Ammon's horn (tissue), 1 donor: Measurements from ENCODE around the gene CEP135.
"Not testable (repeated sequence)": the region's sequence is repeated elsewhere in the genome, so short reads cannot be mapped to it uniquely, and the experiment has no call there.

ENCODE experiments used
- DNase-seq: peaks from one replicate; pipeline ENCODE4 v3.0.0-alpha.2; 2016; ENCODE audit warnings: low spot score

CEP135 gene, protein sequence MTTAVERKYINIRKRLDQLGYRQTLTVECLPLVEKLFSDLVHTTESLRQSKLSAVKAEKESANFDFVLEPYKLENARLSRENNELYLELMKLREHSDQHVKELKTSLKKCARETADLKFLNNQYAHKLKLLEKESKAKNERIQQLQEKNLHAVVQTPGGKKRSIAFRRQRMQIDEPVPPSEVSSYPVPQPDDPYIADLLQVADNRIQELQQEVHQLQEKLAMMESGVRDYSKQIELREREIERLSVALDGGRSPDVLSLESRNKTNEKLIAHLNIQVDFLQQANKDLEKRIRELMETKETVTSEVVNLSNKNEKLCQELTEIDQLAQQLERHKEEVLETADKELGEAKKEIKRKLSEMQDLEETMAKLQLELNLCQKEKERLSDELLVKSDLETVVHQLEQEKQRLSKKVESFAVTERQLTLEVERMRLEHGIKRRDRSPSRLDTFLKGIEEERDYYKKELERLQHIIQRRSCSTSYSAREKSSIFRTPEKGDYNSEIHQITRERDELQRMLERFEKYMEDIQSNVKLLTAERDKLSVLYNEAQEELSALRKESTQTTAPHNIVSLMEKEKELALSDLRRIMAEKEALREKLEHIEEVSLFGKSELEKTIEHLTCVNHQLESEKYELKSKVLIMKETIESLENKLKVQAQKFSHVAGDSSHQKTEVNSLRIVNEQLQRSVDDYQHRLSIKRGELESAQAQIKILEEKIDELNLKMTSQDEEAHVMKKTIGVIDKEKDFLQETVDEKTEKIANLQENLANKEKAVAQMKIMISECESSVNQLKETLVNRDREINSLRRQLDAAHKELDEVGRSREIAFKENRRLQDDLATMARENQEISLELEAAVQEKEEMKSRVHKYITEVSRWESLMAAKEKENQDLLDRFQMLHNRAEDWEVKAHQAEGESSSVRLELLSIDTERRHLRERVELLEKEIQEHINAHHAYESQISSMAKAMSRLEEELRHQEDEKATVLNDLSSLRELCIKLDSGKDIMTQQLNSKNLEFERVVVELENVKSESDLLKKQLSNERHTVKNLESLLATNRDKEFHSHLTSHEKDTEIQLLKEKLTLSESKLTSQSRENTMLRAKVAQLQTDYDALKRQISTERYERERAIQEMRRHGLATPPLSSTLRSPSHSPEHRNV

DNA sequence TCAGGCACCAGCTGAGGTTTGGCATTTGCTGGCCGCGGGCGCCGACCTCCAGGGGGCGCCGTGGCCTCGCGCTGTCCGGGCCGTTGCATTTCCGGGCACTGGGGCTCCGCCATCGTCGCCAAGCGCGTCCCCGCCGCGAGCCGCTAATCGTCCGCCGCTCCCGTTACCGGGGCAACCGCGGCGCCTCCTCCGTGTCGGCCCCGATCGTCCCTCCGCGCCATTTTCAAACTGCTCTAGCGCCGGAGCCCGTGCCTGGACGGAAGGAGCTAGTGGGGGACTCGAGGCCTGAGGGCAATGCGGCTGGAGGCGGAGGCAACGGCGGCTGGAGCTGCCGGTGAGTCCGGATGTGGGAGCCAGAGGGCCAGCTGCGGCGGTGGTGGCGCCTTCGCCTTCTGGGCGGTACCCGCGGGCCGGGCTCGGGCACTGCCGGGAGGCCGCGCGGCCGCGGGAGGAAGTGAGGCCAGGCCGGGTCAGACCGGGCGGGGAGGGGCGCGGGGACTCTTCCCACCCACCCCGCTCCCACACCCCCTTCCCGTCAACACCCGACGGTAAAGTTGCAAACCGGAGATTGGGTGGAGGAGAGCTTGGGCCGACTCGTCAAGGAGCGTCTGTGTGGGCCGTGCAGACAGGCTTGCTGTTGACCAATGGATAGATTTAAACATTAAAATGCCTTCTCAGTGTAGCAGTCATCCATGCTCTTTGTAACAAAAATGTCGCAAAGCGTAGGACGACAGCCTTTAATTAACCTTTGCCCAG, at the start of gene CEP135:
Gene CEP135 (plus strand): TSS at position 220 of the 756 bp plus-strand sequence. CDS start 3,186 bp downstream, outside the sequence.
- DNase-seq: peak; percentile 94

DNA sequence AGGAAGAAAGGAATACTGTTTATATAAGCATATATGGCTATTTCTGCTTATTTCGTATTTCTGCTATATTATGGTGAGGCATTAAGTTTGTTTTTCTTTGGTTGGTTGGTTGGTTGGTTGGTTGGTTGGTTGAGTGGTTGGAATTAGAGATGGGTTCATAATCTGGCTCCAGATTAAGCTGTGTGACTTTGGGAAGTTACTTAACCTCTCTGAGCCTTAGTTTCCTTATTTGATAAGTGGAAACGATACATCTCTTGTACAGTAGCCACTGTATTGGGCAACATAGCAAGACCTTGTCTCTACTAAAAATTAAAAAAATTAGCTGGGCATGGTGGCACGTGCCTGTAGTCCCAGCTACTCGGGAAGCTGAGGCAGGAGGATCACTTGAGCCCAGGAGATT, 46.1 kb upstream of the CEP135 start:
- DNase-seq: no peak

DNA sequence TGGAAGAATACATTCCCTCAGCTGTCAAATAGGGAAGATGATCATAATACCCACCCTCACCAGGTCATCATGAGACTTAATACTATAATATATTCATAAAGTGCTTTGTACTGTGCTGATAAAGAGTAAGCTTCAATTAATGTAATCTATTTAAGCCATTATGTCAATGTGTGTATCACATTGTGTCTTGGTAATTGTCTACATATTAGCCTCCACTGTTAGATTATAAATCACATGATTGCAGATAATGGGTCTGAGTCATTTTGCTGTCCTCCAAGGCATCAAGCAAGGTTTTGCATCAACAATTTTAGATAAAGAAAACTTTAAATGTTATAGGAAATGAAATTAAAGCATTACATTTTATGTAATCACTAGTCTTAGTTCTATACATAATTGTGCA, 45.2 kb upstream of the CEP135 start:
- DNase-seq: no peak

- DNase-seq: no peak
Observed at GRCh38 chr4:55904576-55904975, 44.2 kb upstream of the CEP135 start.

DNA sequence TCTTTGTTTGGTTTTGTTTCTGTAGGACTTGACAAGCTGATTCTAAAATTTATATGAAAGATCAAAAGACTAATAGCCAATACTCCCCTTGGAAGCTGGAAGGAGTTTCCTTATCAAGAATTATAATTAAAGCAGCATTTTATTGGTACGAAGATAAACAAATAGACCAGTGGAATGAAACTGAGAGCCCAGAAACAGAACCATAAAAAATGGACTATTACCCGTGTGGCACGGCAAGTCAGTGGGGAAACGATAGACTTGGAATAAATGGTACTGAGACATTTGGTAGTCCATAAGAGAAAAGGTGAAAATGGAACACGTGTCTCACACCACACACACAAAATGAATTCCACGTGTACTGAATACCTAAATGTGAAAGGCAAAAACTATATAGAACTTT, 42.4 kb upstream of the CEP135 start:
- DNase-seq: no peak

GRCh38 chr4:55906989-55907388, 41.8 kb upstream of the CEP135 start:
- DNase-seq: no peak

DNA sequence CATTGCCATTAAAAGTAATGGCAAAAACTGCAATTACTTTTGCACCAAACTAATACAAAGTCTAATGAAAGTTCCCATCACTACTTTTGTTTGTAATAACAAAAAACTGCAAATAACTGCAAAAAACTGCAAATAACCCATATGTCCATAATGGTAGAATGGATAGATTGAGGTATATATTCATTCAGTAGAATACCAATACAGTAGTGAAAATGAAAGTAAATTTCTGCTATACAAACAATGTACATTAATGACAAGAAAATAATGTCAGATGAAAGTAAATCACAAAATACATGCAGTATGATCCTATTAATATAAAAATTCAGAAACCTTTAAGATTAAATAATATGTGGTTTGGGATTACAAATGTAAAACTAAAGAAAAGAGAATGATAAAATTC, 41.3 kb upstream of the CEP135 start:
- DNase-seq: no peak

DNA sequence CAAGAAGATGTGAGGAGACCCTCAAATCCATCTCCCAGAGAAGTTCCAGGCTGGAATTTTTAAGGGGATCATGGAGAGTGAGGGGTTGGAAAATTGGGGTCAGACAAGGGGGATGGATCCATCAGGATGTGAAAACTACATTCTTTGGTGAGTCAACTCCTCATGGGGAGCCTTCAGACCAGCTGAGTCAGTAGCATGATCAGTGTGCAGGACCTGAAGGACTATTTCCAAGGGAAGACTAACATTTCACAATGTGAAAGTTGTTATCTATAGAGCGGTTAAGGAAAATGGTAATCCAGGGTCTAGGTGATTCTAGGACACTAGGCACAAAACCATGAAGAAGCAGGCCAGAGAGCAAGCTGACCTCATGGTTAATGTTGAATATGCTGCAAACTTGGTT, 38.6 kb upstream of the CEP135 start:
- no peak for DNase-seq

- no peak for DNase-seq
Observed at GRCh38 chr4:55912249-55912648, 36.5 kb upstream of the CEP135 start.

GRCh38 chr4:55920571-55920970, 28.2 kb upstream of the CEP135 start:
- no peak for DNase-seq

DNA sequence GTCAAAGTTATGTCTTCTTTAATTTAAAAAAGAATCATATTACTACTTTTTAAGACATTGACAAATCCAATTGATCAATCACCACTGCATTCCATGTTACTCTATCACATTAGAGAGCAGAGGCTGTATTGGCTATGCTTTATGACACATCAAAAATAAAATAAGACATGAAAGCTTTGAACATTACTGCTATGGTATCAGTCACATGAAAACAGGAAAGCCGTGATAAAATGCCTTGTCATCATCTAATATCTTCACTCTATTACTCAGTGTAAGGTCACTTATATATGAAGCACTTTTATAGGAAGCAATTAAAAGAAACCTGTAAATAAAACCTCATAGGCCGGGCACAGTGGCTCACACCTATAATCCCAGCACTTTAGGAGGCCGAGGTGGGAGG, 27.7 kb upstream of the CEP135 start:
- no peak for DNase-seq

GRCh38 chr4:55925241-55925640, 23.5 kb upstream of the CEP135 start:
- DNase-seq: no peak

GRCh38 chr4:55926610-55927009, 22.1 kb upstream of the CEP135 start:
- no peak for DNase-seq

- no peak for DNase-seq
Observed at GRCh38 chr4:55927803-55928437, 20.8 kb upstream of the CEP135 start.

DNA sequence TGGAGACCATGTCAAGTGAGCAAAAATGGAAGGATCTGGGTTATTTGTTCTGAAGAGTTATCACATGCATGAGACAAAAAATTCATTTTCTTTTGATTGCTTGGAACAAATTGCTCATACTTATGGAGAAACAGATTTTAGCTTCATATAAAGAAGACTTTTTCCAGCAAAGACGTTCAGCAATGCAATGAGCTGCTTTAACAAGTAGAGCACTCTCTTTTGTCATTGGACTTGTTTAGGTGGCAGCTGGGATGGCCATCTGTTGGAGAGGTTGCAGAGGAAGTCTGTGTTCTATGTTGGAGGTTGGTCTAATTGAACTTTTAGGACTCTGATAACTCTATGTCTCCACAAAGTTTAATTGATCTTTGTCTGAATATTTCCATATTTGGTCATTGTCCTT, 19.9 kb upstream of the CEP135 start:
- DNase-seq: no peak

DNA sequence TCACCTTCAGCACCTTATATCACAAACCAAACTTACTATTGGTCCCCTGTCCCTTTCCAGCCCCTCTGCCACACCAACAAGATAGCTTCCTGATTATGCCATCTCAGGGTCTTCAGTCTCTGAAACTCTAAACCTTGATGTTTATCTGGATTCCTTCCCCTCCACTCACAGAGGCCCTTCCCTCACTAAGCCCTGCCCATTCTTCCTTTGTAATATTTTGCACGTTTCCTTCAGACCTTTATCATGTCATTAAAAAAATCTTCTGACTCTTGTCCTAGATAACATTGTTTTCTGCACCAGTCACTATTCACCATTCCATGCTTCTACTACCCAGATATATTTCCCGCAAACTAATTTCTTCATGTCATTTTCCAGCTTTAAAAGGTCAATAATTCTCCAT, 17.7 kb upstream of the CEP135 start:
- no peak for DNase-seq

- DNase-seq: no peak
Observed at GRCh38 chr4:55931833-55932232, 16.9 kb upstream of the CEP135 start.

DNA sequence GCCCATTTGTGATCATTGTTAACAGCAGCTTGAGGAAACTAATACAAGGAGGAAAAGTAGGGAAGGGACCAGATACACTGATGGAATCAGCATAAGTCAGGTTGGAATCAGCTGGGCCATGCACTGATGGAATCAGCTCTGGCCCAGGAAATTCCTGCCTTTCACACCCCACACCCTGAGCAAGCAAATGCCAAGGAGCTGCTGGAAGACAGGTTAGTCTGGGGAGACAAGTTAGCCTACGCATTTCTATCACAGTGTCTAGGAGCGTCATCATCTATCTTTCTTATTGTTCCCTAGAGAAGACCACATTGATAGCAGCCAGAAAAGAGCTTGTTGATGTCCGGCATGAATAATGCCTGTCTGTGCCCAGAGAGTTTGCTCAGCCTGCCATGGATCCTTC, 16.2 kb upstream of the CEP135 start:
- DNase-seq: no peak

- no peak for DNase-seq
Observed at GRCh38 chr4:55933611-55934010, 15.1 kb upstream of the CEP135 start.

GRCh38 chr4:55935907-55936306, 12.8 kb upstream of the CEP135 start:
- DNase-seq: not testable (repeated sequence)

GRCh38 chr4:55938481-55938880, 10.3 kb upstream of the CEP135 start:
- DNase-seq: no peak
